Measurements from ENCODE around the gene IRAK1BP1.
"Not testable (repeated sequence)": the region's sequence is repeated elsewhere in the genome, so short reads cannot be mapped to it uniquely, and the experiment has no call there.

The IRAK1BP1 gene

GRCh38 chr6:78889901-78890300 is 22.6 kb downstream of the IRAK1BP1 start:
- DNase-seq (ENCODE audit: low spot score), result not testable (repeated sequence)

- DNase-seq (ENCODE audit: low spot score), result no peak
Measured at GRCh38 chr6:78896227-78896626, 28.9 kb downstream of the IRAK1BP1 start.

DNA sequence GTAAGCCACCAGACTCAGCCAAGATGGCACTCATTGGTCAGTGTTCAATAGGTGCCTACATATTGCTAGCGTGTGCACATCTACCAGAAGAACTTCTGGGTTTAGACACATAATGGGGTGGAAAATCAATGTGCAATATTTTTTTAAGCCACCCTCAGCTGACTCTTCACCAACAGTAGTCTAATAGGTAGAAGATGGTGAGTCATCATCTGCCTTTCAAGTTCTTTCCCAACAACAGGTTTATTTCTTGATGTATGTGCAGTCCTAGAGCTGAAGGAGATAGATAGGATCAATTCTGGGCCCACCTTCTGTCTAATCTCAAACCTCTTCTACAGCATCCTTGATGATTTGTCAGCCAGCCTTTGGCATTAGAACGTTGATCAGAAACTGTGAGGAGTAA is 41.3 kb downstream of the IRAK1BP1 start:
- DNase-seq (ENCODE audit: low spot score), result no peak

- DNase-seq (ENCODE audit: low spot score), result peak; percentile 62
Measured at GRCh38 chr6:78909391-78909790, 42.0 kb downstream of the IRAK1BP1 start.

- peak; percentile 9 for DNase-seq (ENCODE audit: low spot score)
Measured at GRCh38 chr6:78910010-78910409, 42.7 kb downstream of the IRAK1BP1 start.

DNA sequence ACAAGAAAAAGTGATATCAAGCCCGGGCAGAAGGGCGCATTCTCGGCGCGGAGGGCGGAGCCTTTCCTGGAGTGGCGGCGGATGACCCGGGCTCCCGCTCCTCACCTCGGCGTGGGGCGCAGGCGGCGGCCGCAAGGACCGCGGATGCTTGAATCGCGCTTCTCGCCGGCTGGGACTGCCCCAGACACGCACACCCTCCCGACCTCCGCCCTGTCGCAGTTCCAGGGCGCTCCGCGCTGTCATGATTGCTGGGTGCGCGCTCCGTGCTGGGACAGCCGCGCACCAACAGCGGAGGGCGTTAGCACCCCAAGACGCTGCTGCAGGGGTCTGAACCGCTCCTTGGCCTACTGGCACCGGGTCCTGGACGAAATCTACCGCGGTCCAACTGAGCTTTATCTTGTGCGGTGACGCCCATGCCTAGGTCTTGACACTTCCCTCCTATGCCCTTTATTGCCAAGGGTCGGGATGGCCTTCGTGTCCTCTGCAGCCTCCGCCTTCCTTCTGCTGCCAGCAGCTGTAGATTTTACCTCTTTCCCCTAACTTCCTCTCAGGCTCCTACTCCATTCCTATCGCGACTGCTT is 43.3 kb downstream of the IRAK1BP1 start:
- peak; percentile 77 for DNase-seq (ENCODE audit: low spot score)

DNA sequence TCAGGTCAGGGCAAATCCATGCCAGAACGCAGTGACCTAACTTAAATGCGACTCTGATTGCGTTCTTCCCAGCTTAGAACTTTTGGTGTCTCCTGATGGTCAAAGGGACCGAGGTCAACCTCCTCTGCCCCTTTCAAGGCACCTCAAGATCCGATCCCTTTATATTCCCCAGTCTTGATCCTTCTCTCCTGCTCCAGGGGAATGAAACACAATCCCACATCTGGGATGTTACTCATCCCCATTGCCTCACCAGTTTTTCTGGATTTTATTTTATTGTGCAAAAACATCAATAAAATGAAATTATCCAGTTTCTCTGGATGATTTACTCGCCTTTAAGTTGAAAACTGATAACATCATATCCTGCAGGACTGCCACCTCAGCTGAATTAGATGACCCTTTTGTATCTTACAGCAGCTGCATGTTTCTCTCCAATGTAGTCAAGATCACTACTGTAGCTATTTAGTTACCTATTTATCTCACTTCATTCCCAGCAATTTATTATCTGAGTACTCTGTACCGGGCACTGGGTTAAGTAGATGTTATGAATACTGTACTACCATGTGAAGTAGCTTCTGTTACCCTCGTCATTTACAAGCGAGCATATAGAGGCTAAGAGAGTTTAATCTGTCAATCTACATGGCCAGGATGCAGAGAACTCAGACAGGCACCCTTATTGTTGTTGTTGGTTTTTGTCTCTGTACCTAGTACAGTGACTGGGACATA is 44.0 kb downstream of the IRAK1BP1 start:
- DNase-seq (ENCODE audit: low spot score), result peak; percentile 18

- no peak for DNase-seq (ENCODE audit: low spot score)
Measured at GRCh38 chr6:78916411-78916810, 49.1 kb downstream of the IRAK1BP1 start.

DNA sequence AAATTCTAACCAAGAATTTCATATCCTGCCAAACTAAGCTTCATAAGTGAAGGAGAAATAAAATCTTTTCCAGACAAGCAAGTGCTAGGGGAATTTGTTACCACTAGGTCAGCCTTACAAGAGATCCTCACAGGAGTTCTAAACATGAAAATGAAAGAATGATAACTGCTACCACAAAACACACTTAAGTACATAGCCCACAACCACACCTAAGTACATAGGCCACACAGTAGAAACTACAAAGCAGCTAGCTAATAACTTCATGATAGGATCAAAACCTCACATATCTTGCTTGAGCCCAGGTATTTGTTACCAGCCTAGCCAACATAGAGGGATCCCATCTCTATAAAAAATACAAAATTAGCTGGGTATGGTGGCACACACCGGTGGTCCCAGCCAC is 50.4 kb downstream of the IRAK1BP1 start:
- no peak for DNase-seq (ENCODE audit: low spot score)

GRCh38 chr6:78921168-78921567 is 53.8 kb downstream of the IRAK1BP1 start:
- DNase-seq (ENCODE audit: low spot score), result not testable (repeated sequence)

DNA sequence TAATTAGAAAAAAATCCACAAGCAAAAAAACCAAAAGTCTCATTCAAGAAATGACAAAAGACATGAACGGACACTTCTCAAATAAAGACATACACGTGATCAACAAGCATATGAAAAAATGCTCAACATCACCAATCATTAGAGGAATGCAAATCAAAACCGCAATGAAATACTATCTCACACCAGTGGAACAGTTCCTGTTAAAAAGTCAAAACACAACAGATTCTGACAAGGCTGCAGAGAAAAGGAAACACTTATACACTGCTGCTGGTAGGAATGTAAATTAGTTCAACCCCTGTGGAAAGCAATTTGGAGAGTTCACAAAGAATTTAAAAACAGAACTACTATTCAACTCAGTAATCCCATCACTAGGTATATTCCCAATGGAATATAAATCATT is 58.0 kb downstream of the IRAK1BP1 start:
- DNase-seq (ENCODE audit: low spot score), result no peak

DNA sequence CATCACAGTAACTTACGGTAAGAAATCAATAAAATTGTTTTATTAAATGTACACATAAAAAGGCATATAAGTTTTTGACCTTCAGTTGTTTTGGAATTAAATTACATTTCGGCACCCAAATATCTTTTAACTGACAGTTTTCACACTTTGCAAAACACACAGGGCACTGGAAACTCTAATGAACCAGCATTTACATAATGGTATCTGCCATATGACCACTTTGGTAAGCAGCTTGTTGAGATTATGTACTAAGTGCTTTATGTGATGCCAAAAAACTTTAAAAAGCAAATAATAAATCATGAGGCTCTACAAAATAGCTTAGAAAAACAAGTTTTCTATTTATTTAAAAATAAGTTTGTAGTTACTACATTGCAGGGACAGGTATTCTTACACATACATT is 68.2 kb downstream of the IRAK1BP1 start:
- no peak for DNase-seq (ENCODE audit: low spot score)

DNA sequence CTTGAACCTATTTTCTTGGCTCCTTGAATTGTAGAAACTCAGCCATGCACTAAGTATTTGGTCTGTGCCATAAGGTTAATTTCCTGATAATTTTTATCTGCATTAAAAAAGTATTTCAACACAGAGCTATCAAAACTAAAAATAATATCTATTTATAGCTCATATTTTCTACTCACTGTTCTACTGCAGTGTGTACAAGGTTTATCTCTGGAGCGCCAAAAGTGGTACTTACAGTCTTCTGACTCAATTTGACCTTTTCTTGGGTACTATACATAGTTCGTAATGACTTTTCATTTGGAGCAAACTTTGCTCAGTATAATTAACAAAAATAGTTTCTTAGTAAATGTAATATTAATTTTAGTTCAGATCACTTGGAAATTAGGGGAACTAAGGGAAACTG is 69.2 kb downstream of the IRAK1BP1 start:
- no peak for DNase-seq (ENCODE audit: low spot score)

GRCh38 chr6:78942446-78942845 is 75.1 kb downstream of the IRAK1BP1 start:
- DNase-seq (ENCODE audit: low spot score), result peak; percentile 7

DNA sequence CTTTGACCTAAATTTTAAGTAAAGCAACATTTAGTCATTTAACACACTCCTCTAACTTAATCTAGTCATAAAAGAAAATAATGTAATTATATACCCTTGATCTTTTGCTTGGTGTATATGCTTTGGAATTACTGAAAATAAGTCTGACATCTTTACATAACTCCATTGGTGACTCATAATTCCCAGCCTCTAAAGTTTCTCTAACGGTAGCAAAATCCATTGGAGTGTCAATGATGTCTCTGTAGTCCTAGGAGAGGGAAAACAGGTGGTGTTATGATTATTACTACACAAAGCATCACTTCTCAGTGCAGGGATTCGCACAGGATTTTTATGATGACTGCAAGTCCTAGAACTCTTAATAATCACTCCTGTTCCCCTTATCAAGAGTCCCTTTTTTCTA is 80.2 kb downstream of the IRAK1BP1 start:
- DNase-seq (ENCODE audit: low spot score), result no peak

GRCh38 chr6:78947962-78948361 is 80.6 kb downstream of the IRAK1BP1 start:
- no peak for DNase-seq (ENCODE audit: low spot score)

GRCh38 chr6:78948785-78949184 is 81.4 kb downstream of the IRAK1BP1 start:
- no peak for DNase-seq (ENCODE audit: low spot score)

- no peak for DNase-seq (ENCODE audit: low spot score)
Measured at GRCh38 chr6:78952362-78952761, 85.0 kb downstream of the IRAK1BP1 start.

All from AG20443 (cell line).